Chondrocyte (in vitro differentiated cells): ENCODE data around the gene SPRR1B. TPM values are rescaled to one million over a fixed set of nuclear protein-coding genes. Genes with fewer than 3 reads are reported as not detected.

Source experiments
- DNase-seq: peaks from one replicate; pipeline ENCODE4 v3.0.0; 2021; ENCODE audit warnings: mixed read lengths, low spot score
- H3K27ac Mint-ChIP-seq: one replicate; pipeline ENCODE4 v1.8.0; 2021; ENCODE audit warnings: mild to moderate bottlenecking, moderate library complexity, mixed read lengths; ENCODE audit not compliant: unreplicated experiment
- H3K27me3 Mint-ChIP-seq: 2 replicates; pipeline ENCODE4 v1.8.0; 2021; ENCODE audit warnings: low read depth, mixed read lengths
- H3K36me3 Mint-ChIP-seq: 2 replicates; pipeline ENCODE4 v1.8.0; 2021; ENCODE audit warnings: low read depth, mixed read lengths
- H3K4me1 Mint-ChIP-seq: 2 replicates; pipeline ENCODE4 v1.8.0; 2021; ENCODE audit warnings: low read depth, mild to moderate bottlenecking, mixed read lengths
- H3K4me3 Mint-ChIP-seq: one replicate; pipeline ENCODE4 v1.8.0; 2021; ENCODE audit warnings: mild to moderate bottlenecking, moderate library complexity, mixed read lengths; ENCODE audit not compliant: unreplicated experiment
- H3K9me3 Mint-ChIP-seq: 2 replicates; pipeline ENCODE4 v1.8.0; 2021; ENCODE audit warnings: low read depth, mixed read lengths
- total RNA-seq: library from RNA; stranded (reverse); gene quantifications from 3 replicates; pipeline ENCODE4 v1.2.1, GENCODE V29; 2021
- TF ChIP-seq, protein P1 (sequence below): fragments of 200-600 bp; sonication (generic); IDR thresholded peaks from 2 replicates; pipeline ENCODE4 v1.5.0; 2021; ENCODE audit warnings: antibody characterized with exemption, mild to moderate bottlenecking, moderate library complexity

The SPRR1B gene
- total RNA-seq, 1 donor from 2014 or later = not detected

DNA sequence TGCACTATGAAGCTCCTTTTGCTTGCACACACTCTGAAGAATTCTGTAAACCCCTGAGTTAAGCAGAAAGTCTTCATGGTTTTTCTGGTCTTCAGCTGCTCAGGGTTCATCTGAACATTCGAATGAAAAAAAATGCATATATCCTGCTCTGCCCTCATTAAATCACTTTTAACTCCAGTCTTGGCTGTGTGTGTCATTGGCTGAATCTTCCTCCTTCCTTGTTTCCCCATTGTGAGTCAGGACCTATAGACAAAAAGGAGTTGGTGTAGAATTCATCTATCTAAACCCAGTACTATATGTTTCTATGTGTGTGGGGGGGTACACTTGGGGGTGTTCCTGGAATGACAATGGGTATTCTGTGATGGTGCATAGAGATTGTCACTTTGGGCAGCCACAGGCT lies 6.6 kb upstream of the SPRR1B start:
- H3K27me3 Mint-ChIP-seq = no peaks in the 10 kb centered on the region
- H3K9me3 Mint-ChIP-seq = peaks cover 4% of the 10 kb centered on the region
- H3K27ac Mint-ChIP-seq = no peak overlapping the region
- no peaks in the 10 kb centered on the region for H3K4me1 Mint-ChIP-seq
- TF ChIP-seq, protein P1, sequence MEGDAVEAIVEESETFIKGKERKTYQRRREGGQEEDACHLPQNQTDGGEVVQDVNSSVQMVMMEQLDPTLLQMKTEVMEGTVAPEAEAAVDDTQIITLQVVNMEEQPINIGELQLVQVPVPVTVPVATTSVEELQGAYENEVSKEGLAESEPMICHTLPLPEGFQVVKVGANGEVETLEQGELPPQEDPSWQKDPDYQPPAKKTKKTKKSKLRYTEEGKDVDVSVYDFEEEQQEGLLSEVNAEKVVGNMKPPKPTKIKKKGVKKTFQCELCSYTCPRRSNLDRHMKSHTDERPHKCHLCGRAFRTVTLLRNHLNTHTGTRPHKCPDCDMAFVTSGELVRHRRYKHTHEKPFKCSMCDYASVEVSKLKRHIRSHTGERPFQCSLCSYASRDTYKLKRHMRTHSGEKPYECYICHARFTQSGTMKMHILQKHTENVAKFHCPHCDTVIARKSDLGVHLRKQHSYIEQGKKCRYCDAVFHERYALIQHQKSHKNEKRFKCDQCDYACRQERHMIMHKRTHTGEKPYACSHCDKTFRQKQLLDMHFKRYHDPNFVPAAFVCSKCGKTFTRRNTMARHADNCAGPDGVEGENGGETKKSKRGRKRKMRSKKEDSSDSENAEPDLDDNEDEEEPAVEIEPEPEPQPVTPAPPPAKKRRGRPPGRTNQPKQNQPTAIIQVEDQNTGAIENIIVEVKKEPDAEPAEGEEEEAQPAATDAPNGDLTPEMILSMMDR = no peak
- no peaks in the 10 kb centered on the region for H3K36me3 Mint-ChIP-seq
- H3K4me3 Mint-ChIP-seq = no peak overlapping the region
- DNase-seq = no peak

DNA sequence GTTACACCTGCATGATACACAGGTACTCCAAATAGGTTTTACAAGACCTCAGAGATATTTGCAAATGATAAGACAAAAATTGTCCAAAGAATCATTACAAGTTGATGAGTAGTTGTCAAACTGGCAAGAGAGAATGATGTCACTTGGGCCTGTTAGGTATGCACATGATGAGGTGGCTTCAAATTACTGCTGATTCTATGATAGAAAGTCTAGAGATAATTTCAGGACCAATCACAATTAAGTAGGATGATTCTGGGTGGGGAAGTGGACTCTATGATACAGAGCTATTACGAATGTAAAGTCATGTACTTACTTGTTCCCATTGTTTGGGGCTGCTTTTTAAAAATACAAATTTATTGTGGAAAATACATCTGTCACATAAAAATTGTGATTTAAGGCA lies 5.2 kb upstream of the SPRR1B start:
- Mint-ChIP-seq H3K27me3 (no peaks in the 10 kb centered on the region), H3K4me3 (no peak overlapping the region), H3K27ac (no peak overlapping the region), H3K9me3 (peaks cover 4% of the 10 kb centered on the region), H3K36me3 (no peaks in the 10 kb centered on the region), H3K4me1 (no peaks in the 10 kb centered on the region)
- DNase-seq = no peak
- TF ChIP-seq, protein P1 = no peak

DNA sequence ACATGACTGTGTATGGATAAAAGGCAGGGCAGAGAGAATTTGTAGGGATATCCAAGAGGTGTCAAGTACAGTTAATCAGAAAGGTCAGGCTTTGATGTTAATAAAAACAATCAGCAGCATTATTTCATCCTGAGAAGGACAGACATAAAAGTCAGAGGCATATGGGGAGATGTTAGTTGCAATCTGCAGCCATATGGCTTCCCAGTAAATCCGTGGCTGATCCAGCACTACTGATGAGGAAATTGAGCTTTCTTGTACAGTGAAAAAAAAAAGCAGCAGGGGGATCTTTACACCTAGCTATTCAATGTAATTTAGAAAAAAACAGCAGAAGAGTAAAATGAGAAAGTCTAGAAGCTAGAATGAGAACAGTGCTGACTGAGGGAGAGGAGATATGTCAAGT lies 2.2 kb upstream of the SPRR1B start:
- Mint-ChIP-seq H3K9me3 (peaks cover 4% of the 10 kb centered on the region), H3K36me3 (no peaks in the 10 kb centered on the region), H3K4me3 (no peak overlapping the region), H3K27me3 (no peaks in the 10 kb centered on the region), H3K27ac (no peak overlapping the region), H3K4me1 (no peaks in the 10 kb centered on the region)
- DNase-seq = no peak
- TF ChIP-seq, protein P1 = no peak

DNA sequence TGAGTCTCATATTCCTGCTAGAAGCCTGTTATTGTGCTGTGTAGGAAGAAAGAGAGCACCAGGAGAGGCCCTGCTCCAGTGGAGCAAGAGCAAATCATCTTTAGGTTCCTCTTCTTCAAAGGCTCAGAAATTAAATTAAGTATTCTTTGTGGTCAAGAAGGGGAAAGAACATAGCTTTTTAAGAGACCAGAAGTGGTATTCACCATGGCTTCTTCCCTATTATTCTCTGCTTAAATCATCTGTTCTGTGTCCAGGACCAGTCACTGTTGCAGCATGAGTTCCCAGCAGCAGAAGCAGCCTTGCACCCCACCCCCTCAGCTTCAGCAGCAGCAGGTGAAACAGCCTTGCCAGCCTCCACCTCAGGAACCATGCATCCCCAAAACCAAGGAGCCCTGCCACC lies 1.1 kb downstream of the SPRR1B start:
- Mint-ChIP-seq H3K27ac (no peak overlapping the region), H3K9me3 (no peaks in the 10 kb centered on the region), H3K4me3 (no peak overlapping the region), H3K4me1 (no peaks in the 10 kb centered on the region), H3K36me3 (no peaks in the 10 kb centered on the region), H3K27me3 (peaks cover 2% of the 10 kb centered on the region)
- TF ChIP-seq, protein P1 = no peak
- no peak for DNase-seq

DNA sequence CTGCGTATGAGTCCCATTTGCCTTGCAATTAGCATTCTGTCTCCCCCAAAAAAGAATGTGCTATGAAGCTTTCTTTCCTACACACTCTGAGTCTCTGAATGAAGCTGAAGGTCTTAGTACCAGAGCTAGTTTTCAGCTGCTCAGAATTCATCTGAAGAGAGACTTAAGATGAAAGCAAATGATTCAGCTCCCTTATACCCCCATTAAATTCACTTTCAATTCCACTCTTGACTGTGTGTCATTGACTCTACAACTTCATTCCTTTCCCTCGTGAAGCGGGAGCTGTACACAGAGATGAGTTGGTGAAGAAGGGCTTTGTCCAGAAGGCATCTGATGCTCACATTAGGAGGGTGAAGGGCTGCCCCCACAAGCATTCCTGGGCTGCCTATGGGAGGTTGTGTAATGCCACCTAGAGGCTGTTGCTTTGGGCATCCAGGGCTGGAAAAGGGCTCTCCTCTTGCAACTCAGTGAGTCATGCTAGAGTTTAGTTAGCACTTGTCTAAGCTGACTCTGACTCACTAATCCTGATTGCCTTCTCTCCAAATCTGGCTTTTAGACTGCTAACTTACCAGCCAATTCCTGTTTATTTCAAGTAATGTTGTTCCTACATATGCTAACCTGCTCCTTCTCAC lies 1.8 kb downstream of the SPRR1B start:
- no peaks in the 10 kb centered on the region for H3K36me3 Mint-ChIP-seq
- no peak overlapping the region for H3K4me3 Mint-ChIP-seq
- no peaks in the 10 kb centered on the region for H3K9me3 Mint-ChIP-seq
- no peak for DNase-seq
- no peak overlapping the region for H3K27ac Mint-ChIP-seq
- peaks cover 2% of the 10 kb centered on the region for H3K27me3 Mint-ChIP-seq
- H3K4me1 Mint-ChIP-seq = no peaks in the 10 kb centered on the region
- TF ChIP-seq, protein P1 = no peak
